Esophagus squamous epithelium (tissue), 4 donors: ENCODE results near the gene TAF3.

Experiments used
- CTCF ChIP-seq, 6 experiments: fragments of 450-650 bp in 4 of 6; fragments of 200-600 bp in 2 of 6; sonication (generic) in 2 of 6; IDR thresholded peaks; one replicate each; pipeline ENCODE4 v1.5.1; 2016 to 2019; ENCODE audit warnings: antibody characterized with exemption in 6 of 6, mild to moderate bottlenecking in 4 of 6, moderate library complexity in 4 of 6
- POLR2A ChIP-seq, 4 donors: fragments of 450-650 bp; IDR thresholded peaks; one replicate each; pipeline ENCODE4 v1.6.1; 2017; ENCODE audit warnings: antibody characterized with exemption in 4 of 4, mild to moderate bottlenecking in 4 of 4, moderate library complexity in 3 of 4

DNA sequence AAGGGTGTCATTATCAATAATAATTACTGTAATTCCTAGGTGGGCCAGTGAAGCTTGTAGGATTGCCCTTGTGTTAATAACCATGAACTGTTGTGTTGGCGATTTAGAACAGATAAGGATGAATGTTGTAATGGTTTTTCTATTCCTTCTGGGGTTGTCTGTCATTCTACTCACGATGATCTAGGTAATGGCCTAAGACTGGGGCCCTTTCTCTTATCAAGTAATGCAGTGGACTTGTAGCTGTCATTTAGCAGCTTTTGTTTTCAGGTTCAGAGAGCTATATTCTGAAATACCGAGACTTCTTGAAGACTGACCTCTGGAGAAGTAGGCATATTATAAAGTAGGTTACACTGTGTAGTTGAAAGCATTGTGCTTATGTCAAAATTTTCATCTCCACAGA, 110.2 kb downstream of the TAF3 start:
- TF ChIP-seq CTCF (IDR thresholded peaks at IDR 0.05) = no peak
- no peak for TF ChIP-seq POLR2A (IDR thresholded peaks at IDR 0.05)
